DMS53 (cell line): Measurements from ENCODE around the gene KRT78.

Experiments used
- DNase-seq: peaks from one replicate; lab custom pipeline; 2025; lab: John Stamatoyannopoulos, UW

Gene KRT78

GRCh38 chr12:52824741-52825410 is 23.9 kb downstream of the KRT78 start:
- no peak for DNase-seq

GRCh38 chr12:52823761-52824450 is 24.9 kb downstream of the KRT78 start:
- DNase-seq, result no peak

GRCh38 chr12:52822771-52823510 is 25.9 kb downstream of the KRT78 start:
- DNase-seq, result no peak

GRCh38 chr12:52821826-52822660 is 26.8 kb downstream of the KRT78 start:
- no peak for DNase-seq

- DNase-seq, result no peak
Observed at GRCh38 chr12:52821071-52821730, 27.6 kb downstream of the KRT78 start.

- no peak for DNase-seq
Observed at GRCh38 chr12:52820521-52820920, 28.3 kb downstream of the KRT78 start.

- no peak for DNase-seq
Observed at GRCh38 chr12:52819731-52820510, 28.9 kb downstream of the KRT78 start.

GRCh38 chr12:52818887-52819420 is 29.8 kb downstream of the KRT78 start:
- no peak for DNase-seq

GRCh38 chr12:52818388-52818787 is 30.4 kb downstream of the KRT78 start:
- DNase-seq, result no peak

GRCh38 chr12:52817699-52818238 is 31.0 kb downstream of the KRT78 start:
- DNase-seq, result no peak

- no peak for DNase-seq
Observed at GRCh38 chr12:52817003-52817698, 31.6 kb downstream of the KRT78 start.

GRCh38 chr12:52815676-52816588 is 32.9 kb downstream of the KRT78 start:
- no peak for DNase-seq

GRCh38 chr12:52815161-52815560 is 33.6 kb downstream of the KRT78 start:
- no peak for DNase-seq

- no peak for DNase-seq
Observed at GRCh38 chr12:52814710-52815155, 34.1 kb downstream of the KRT78 start.

- DNase-seq, result peak; percentile 76
Observed at GRCh38 chr12:52813885-52814709, 34.7 kb downstream of the KRT78 start, which contains the start of gene KRT4. Gene KRT4 (minus strand): TSS chr12:52814116. CDS start chr12:52814058, 58 bp downstream.

- no peak for DNase-seq
Observed at GRCh38 chr12:52813203-52813819, 35.5 kb downstream of the KRT78 start.

GRCh38 chr12:52812749-52813148 is 36.0 kb downstream of the KRT78 start:
- DNase-seq, result no peak
